NOMO-1 treated with DMSO at 0.1 percent for 48 hours (cell line): Measurements from ENCODE around the gene AR.

Experiments used
- DNase-seq: peaks from one replicate; lab custom pipeline; 2025; ENCODE audit not compliant: unreplicated experiment; lab: John Stamatoyannopoulos, UW

The AR gene

GRCh38 chrX:67543818-67544217 lies at the start of gene AR:
TSS of gene AR (plus strand) at chrX:67544021. CDS start at chrX:67545147, 1,126 bp downstream.
- no peak for DNase-seq

GRCh38 chrX:67500617-67501016 lies 43.2 kb upstream of the AR start:
- DNase-seq, result no peak

- no peak for DNase-seq
Measured at GRCh38 chrX:67503004-67503403, 40.8 kb upstream of the AR start.

- no peak for DNase-seq
Measured at GRCh38 chrX:67503453-67503852, 40.4 kb upstream of the AR start.

- DNase-seq, result no peak
Measured at GRCh38 chrX:67520671-67521070, 23.1 kb upstream of the AR start.

- DNase-seq, result no peak
Measured at GRCh38 chrX:67523002-67523681, 20.7 kb upstream of the AR start.

GRCh38 chrX:67523932-67524331 lies 19.9 kb upstream of the AR start:
- DNase-seq, result no peak

- no peak for DNase-seq
Measured at GRCh38 chrX:67524428-67524827, 19.4 kb upstream of the AR start.

- DNase-seq, result no peak
Measured at GRCh38 chrX:67524950-67525691, 18.7 kb upstream of the AR start.

GRCh38 chrX:67536564-67536963 lies 7.3 kb upstream of the AR start:
- no peak for DNase-seq

GRCh38 chrX:67538383-67538782 lies 5.4 kb upstream of the AR start:
- no peak for DNase-seq

- no peak for DNase-seq
Measured at GRCh38 chrX:67544281-67545035, 637 bp downstream of the AR start.

GRCh38 chrX:67545036-67545821 lies 1.4 kb downstream of the AR start:
- no peak for DNase-seq

GRCh38 chrX:67545893-67546495 lies 2.2 kb downstream of the AR start:
- no peak for DNase-seq

- no peak for DNase-seq
Measured at GRCh38 chrX:67546496-67547423, 2.9 kb downstream of the AR start.

- DNase-seq, result peak; percentile 12
Measured at GRCh38 chrX:67555578-67556203, 11.9 kb downstream of the AR start.

GRCh38 chrX:67558267-67558666 lies 14.4 kb downstream of the AR start:
- DNase-seq, result no peak

- DNase-seq, result no peak
Measured at GRCh38 chrX:67563469-67564448, 19.9 kb downstream of the AR start.
